Peyer's patch (tissue), 4 donors: ENCODE results near the gene CRHBP. TPM values are rescaled to one million over a fixed set of nuclear protein-coding genes. Genes with fewer than 3 reads are reported as not detected.

Experiments
- DNase-seq, 3 donors: peaks; one replicate each; pipeline ENCODE4 v3.0.0-alpha.2; 2017 to 2019
- H3K27ac ChIP-seq, 4 donors: fragments of 200-600 bp; sonication (generic); one replicate each; pipeline ENCODE4 v1.5.1; 2016 to 2019
- H3K27me3 ChIP-seq, 2 donors: fragments of 200-600 bp; sonication (generic); one replicate each; pipeline ENCODE4 v1.5.1; 2019
- H3K36me3 ChIP-seq, 3 donors: fragments of 200-600 bp; sonication (generic); one replicate each; pipeline ENCODE4 v1.5.1; 2016 to 2019
- H3K4me1 ChIP-seq, 4 donors: fragments of 200-600 bp; sonication (generic); one replicate each; pipeline ENCODE4 v1.5.1; 2016 to 2019
- H3K4me3 ChIP-seq, 4 donors: fragments of 200-600 bp; sonication (generic); 1 replicate in 3 of 4; 2 replicates in 1 of 4; pipeline ENCODE4 v1.5.1; 2016 to 2019; ENCODE audit warnings: mild to moderate bottlenecking in 1 of 4
- H3K9me3 ChIP-seq, 4 donors: fragments of 200-600 bp; sonication (generic); one replicate each; pipeline ENCODE4 v1.5.1; 2016 to 2019; ENCODE audit warnings: mild to moderate bottlenecking in 1 of 4
- CTCF ChIP-seq, 6 experiments: fragments of 450-650 bp in 4 of 6; fragments of 200-600 bp in 2 of 6; sonication (generic) in 1 of 6; IDR thresholded peaks; one replicate each; pipeline ENCODE4 v1.5.1; 2017 to 2019; ENCODE audit warnings: antibody characterized with exemption in 6 of 6, mild to moderate bottlenecking in 3 of 6, moderate library complexity in 1 of 6
- POLR2A ChIP-seq, 2 donors: fragments of 450-650 bp; IDR thresholded peaks; one replicate each; pipeline ENCODE4 v1.5.1; 2017; ENCODE audit warnings: antibody characterized with exemption in 2 of 2, mild to moderate bottlenecking in 2 of 2, moderate library complexity in 2 of 2
- total RNA-seq, 4 donors: library from RNA; depleted of rRNA; stranded (reverse); fragments of >200 nt; gene quantifications; one replicate each; pipeline ENCODE4 v1.1.0, GENCODE V29; 2016

Gene CRHBP
- total RNA-seq, 4 donors from 2014 or later = 3.9 to 8.3 TPM; not detected in 2

GRCh38 chr5:76964060-76964459 is 11.2 kb downstream of the CRHBP start:
- no peak for DNase-seq
- TF ChIP-seq POLR2A (IDR thresholded peaks at IDR 0.05) (no peak), CTCF (IDR thresholded peaks at IDR 0.05) (no peak)
- no peak overlapping the region for H3K27ac ChIP-seq
- H3K4me1 ChIP-seq = no peaks in the 10 kb centered on the region
- no peaks in the 10 kb centered on the region for H3K36me3 ChIP-seq
- H3K27me3 ChIP-seq = no peaks in the 10 kb centered on the region
- no peaks in the 10 kb centered on the region for H3K9me3 ChIP-seq
- H3K4me3 ChIP-seq = no peak overlapping the region

- TF ChIP-seq CTCF (IDR thresholded peaks at IDR 0.05) (no peak), POLR2A (IDR thresholded peaks at IDR 0.05) (no peak)
- DNase-seq = no peak
- H3K36me3 ChIP-seq = no peaks in the 10 kb centered on the region
- no peaks in the 10 kb centered on the region for H3K9me3 ChIP-seq
- H3K4me3 ChIP-seq = no peak overlapping the region
- no peaks in the 10 kb centered on the region for H3K27me3 ChIP-seq
- no peak overlapping the region for H3K27ac ChIP-seq
- H3K4me1 ChIP-seq = no peaks in the 10 kb centered on the region
Observed at GRCh38 chr5:76971511-76971910, 18.7 kb downstream of the CRHBP start.

- Histone ChIP-seq H3K4me3 (no peak overlapping the region), H3K4me1 (no peaks in the 10 kb centered on the region), H3K36me3 (no peaks in the 10 kb centered on the region), H3K27me3 (no peaks in the 10 kb centered on the region), H3K27ac (no peak overlapping the region), H3K9me3 (no peaks in the 10 kb centered on the region)
- DNase-seq = no peak
- no peak for TF ChIP-seq POLR2A (IDR thresholded peaks at IDR 0.05)
- TF ChIP-seq CTCF (IDR thresholded peaks at IDR 0.05) = no peak
Observed at GRCh38 chr5:76972689-76973088, 19.8 kb downstream of the CRHBP start.

- H3K9me3 ChIP-seq = no peaks in the 10 kb centered on the region
- TF ChIP-seq CTCF (IDR thresholded peaks at IDR 0.05) (no peak), POLR2A (IDR thresholded peaks at IDR 0.05) (no peak)
- H3K36me3 ChIP-seq = no peaks in the 10 kb centered on the region
- H3K27me3 ChIP-seq = no peaks in the 10 kb centered on the region
- no peak for DNase-seq
- H3K4me1 ChIP-seq = no peaks in the 10 kb centered on the region
- H3K4me3 ChIP-seq = no peak overlapping the region
- H3K27ac ChIP-seq = no peak overlapping the region
Observed at GRCh38 chr5:76974785-76975184, 21.9 kb downstream of the CRHBP start.

- Histone ChIP-seq H3K4me1 (no peaks in the 10 kb centered on the region), H3K27ac (no peak overlapping the region), H3K4me3 (no peak overlapping the region), H3K9me3 (no peaks in the 10 kb centered on the region), H3K36me3 (no peaks in the 10 kb centered on the region), H3K27me3 (no peaks in the 10 kb centered on the region)
- TF ChIP-seq POLR2A (IDR thresholded peaks at IDR 0.05) = no peak
- TF ChIP-seq CTCF (IDR thresholded peaks at IDR 0.05) = no peak
- no peak for DNase-seq
Observed at GRCh38 chr5:76978869-76979268, 26.0 kb downstream of the CRHBP start.

- H3K4me3 ChIP-seq = no peak overlapping the region
- TF ChIP-seq POLR2A (IDR thresholded peaks at IDR 0.05) (no peak), CTCF (IDR thresholded peaks at IDR 0.05) (no peak)
- H3K9me3 ChIP-seq = no peaks in the 10 kb centered on the region
- H3K36me3 ChIP-seq = no peaks in the 10 kb centered on the region
- no peaks in the 10 kb centered on the region for H3K27me3 ChIP-seq
- no peaks in the 10 kb centered on the region for H3K4me1 ChIP-seq
- no peak overlapping the region for H3K27ac ChIP-seq
- DNase-seq = no peak
Observed at GRCh38 chr5:76980518-76981144, 27.8 kb downstream of the CRHBP start.
